ENCODE measurements around the gene MYBPC3.

The MYBPC3 gene

GRCh38 chr11:47356129-47356997 lies 3.9 kb upstream of the MYBPC3 start:
- DNase-seq (ENCODE audit: low spot score): no peak

- peak; percentile 94 for DNase-seq (ENCODE audit: low spot score)
Measured at GRCh38 chr11:47355283-47356128, 3.0 kb upstream of the MYBPC3 start.

- DNase-seq (ENCODE audit: low spot score): peak; percentile 78
Measured at GRCh38 chr11:47354913-47355282, 2.4 kb upstream of the MYBPC3 start.

GRCh38 chr11:47353978-47354774 lies 1.7 kb upstream of the MYBPC3 start:
- no peak for DNase-seq (ENCODE audit: low spot score)

GRCh38 chr11:47351156-47352126 lies 1.1 kb downstream of the MYBPC3 start:
- no peak for DNase-seq (ENCODE audit: low spot score)

GRCh38 chr11:47350315-47350714 lies 2.2 kb downstream of the MYBPC3 start:
- DNase-seq (ENCODE audit: low spot score): no peak

- no peak for DNase-seq (ENCODE audit: low spot score)
Measured at GRCh38 chr11:47349521-47350095, 2.9 kb downstream of the MYBPC3 start.

DNA sequence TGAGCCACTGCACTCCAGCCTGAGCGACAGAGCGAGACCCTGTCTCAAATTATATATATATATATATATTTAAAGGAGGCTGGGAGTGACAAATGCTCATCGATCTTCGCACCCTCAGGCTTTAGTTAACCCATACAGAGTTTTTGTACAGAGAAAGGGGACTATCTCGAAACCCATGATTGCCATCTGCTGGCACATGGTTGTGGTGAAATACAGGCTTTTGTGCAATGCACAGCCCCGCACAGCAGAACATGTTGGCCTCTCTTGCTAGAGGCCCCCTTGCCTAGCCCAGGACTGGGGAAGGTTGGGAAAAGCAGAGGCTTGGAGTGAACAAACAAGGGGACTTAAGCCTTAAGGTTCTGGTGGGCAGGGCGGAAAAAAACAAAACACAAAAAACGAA lies 3.6 kb downstream of the MYBPC3 start:
- peak; percentile 74 for DNase-seq (ENCODE audit: low spot score)

GRCh38 chr11:47348131-47348802 lies 4.2 kb downstream of the MYBPC3 start:
- no peak for DNase-seq (ENCODE audit: low spot score)

- DNase-seq (ENCODE audit: low spot score): no peak
Measured at GRCh38 chr11:47347137-47347536, 5.4 kb downstream of the MYBPC3 start.

DNA sequence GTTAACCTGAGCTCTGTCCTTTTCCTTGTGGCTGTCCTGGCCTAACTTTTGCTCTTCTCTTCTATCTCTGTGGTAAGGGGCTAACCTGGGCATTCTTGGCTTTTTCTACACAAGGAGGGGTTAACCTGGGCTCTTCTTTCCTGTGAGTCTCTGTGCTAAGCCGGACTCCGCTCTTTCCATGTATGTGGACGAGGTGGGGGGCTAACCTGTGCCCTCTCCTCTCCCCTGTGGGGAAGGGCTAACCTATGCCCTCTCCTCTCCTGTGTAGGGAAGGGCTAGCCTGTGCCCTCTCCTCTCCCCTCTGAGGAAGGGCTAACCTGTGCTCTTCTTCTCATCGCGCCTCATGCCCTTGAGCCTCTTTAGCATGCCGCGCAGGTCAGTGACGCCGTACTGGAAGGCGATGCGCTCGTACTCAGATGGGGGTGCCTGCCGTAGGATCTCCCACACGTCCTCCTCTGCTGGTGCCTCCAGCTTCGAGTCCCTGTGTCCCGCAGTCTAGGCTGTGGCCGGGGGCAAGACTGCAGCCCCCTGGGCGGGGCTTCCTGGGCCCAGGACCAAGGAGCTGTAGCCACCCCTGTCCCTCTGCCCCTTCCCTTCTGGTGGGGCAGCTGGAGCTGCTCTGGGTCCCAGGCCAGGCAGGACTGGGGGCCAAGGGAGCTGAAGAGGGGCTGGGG lies 6.5 kb downstream of the MYBPC3 start:
- DNase-seq (ENCODE audit: low spot score): no peak

DNA sequence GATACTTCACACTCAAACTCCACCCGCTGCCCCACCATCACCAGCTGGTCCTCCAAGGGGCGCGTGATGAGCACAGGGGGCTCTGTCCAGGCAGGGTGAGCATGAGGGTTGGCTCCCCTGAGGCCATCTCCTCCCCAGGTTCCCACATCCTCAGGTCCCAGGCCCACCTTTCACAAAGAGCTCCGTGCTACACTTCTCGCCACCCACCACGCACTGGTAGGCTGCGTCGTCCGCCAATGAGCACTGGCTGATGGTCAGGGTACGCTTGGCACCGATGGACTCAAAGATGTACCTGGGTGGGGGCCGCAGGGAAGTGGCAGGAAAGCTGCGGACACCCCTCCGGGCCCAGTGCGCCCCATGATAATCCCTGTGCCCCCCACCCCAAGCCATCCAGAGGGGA lies 9.6 kb downstream of the MYBPC3 start:
- no peak for DNase-seq (ENCODE audit: low spot score)

DNA sequence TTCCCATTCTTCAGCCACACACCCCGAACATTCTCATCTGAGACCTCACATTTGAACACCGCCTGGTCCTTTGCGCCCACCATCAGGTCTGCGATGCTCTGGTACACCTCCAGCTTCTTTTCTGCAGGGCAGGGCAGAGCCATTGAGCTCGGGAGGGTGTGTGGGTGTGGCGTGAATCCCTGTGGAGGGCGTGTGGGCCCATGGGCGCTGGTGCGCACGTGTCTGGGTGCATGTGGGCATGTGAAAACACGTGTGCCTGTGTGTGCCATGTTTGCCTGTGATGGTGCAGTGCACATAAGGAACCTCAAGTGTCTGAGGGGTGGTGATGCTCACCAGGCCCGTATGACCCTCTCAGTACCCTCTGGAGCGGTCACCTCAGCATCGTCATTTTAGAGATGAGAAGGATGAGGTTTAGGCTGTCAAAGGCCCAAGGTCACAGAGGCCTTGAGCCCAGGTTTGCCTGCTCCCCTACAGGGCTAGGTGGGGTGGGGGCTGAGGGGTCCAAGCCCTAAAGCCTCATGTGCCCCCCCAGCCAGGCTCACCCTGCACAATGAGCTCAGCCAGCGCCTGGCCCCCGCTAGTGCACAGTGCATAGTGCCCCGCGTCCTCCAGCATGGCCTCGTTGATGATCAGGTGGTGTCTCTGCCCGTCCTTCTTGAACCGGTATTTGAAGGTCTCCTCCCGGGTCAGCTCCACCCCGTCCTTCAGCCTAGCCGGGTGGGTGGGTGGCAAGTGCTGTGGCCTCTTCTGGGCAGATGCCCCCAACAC lies 10.3 kb downstream of the MYBPC3 start:
- no peak for DNase-seq (ENCODE audit: low spot score)

DNA sequence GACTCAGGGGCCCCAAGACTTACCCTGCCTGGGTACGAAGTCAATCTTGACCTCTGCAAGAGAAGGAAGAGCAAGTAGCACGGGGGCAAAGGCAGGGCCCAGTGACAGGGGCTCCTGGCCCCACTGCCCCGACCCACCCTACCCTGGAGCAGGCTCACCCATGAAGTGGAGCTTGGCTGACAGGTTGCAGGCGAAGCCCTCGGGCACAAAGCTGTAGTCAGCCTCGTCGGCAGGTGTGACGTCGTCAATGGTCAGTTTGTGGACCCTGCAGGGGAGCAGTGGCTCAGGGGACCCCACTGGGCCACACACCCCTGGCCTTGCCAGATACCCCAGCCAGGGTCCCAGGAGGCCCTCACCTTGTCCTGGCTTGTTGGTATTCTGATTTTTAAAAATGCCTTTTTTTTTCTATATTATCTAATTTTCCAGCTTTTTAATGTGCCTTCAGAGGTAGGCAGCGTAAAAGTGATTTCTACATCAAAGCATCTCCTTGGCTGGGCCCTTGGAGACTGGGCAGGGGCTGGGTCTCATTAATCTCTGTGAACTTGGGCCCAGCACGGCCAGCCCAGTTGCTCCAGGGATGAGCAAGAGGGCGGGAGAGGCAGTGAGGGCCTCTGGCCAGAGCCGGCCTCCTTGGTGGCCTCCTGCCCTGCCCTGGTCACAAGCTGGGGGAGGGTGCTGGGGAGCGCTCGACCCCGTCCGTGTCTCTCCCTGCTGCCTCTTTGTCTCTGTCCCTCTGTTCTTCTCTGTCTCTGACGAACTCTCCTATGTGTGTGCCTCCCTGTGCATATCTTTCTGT lies 11.3 kb downstream of the MYBPC3 start:
- DNase-seq (ENCODE audit: low spot score): no peak

- no peak for DNase-seq (ENCODE audit: low spot score)
Measured at GRCh38 chr11:47340010-47340409, 12.5 kb downstream of the MYBPC3 start.

- no peak for DNase-seq (ENCODE audit: low spot score)
Measured at GRCh38 chr11:47338396-47339241, 13.9 kb downstream of the MYBPC3 start.
